ENCODE results near the gene ZNF502. TPM values are rescaled to one million over a fixed set of nuclear protein-coding genes. Genes with fewer than 3 reads are reported as not detected.
"Not testable (repeated sequence)": the region's sequence is repeated elsewhere in the genome, so short reads cannot be mapped to it uniquely, and the experiment has no call there.

Gene ZNF502
- total RNA-seq (2014; rRNA removed; shearing (Covaris generic)), result 5.3 and 6.1 TPM in 2 replicates

DNA sequence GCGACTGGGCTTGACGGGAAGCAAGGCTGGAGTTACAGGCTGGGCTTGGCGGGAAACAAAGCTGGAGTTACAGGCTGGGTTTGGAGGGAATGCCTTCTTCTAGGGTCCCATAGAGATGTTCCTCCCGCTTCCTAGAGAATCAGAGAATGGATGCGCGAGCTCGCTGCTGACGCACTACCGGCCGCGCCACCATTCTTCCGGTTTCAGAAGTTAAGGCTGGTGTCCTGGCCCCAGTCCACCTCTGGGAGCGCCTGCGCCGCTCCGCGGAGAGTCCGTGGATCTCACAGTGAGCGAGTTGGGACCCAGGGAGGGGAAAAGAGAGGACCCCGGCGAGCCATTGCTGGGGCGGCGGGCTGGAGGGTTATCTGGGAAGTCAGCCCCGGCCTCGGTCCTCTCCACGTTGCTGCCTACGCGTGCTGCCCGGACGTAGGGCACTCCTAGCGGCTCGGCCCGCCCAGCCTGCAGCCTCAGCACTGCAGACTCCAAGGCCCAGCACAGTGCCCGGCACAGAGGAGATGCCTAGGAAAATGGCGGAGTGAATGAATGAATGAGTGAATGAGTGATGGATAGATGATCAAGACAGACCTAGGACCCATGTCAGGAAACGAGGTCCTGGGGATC is at the start of gene ZNF502:
ZNF502 (plus strand) TSS at position 206 of the 621 bp plus-strand sequence. CDS start 7,602 bp downstream, outside the sequence.
- DNase-seq (ENCODE audit: low read depth), result peak; percentile 92

DNA sequence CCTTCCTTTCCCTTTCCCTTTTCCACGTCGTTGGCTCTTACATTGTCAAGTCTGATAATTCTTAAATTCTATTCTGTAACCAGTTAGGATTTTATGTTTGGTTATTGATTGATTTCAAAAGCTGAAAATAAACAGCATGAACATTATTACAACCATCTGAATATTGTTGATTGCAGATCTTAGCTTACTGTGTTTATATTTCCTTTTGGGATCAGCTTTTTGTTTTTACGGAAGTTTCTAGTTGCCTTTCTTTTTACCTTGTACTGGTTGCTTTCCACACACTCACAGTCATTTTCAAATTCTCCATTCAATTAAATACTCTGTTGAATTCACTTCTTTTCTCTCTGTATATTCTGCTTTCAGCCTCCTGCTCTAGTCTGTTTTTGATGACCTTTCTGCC is 47.3 kb upstream of the ZNF502 start:
- no peak for DNase-seq (ENCODE audit: low read depth)

DNA sequence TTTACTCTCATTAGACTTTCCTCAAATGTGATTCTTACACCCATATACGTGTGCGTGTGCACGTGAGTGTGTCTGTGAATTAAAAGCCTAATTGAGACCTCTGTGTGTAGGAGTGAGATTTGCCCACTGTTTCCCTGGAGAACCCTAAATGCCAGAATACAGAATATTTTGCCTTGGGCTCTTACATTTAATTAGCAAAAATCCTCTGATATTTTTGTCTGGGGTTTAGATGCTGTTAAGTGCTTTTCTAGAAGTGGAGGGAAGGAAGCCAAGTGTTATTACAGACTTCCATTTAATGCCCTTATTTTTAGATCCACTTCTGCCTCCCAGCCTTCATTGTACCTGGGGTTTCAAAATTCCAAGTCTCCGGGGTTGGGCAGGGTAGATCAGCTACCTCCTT is 46.1 kb upstream of the ZNF502 start:
- no peak for DNase-seq (ENCODE audit: low read depth)

DNA sequence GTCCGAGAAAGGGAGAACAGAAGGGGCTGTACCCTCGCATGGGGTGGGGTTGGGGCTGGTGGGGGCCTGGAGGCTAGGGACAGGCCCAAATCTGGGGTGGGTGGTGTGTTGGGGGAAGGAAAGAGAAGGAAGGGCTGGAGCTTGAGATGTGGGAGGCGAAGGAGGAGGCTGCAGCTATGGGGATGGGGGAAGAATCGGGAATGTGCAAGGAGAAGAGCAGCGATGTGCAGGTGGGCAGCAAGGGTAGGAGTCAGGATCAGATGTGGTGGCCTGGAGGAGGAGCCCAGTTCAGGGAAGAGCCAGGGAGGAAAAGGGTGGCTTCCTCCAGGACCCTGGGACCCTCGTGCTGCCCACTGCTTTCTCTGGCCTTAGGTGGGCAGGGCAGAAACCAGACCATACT is 42.7 kb upstream of the ZNF502 start:
- no peak for DNase-seq (ENCODE audit: low read depth)

DNA sequence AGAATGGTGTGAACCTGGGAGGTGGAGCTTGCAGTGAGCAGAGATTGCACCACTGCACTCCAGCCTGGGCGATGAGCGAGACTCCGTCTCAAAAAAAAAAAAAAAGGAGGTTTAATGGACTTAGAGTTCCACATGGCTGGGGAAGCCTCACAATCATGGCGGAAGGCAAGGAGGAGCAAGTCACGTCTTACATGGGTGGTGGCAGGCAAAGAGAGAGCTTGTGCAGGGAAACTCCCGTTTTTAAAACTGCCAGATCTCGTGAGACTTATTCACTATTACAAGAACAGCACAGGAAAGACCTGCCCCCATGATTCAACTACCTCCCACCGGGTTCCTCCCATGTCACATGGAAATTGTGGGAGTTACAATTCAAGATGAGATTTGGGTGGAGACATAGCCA is 39.0 kb upstream of the ZNF502 start:
- DNase-seq (ENCODE audit: low read depth), result not testable (repeated sequence)

DNA sequence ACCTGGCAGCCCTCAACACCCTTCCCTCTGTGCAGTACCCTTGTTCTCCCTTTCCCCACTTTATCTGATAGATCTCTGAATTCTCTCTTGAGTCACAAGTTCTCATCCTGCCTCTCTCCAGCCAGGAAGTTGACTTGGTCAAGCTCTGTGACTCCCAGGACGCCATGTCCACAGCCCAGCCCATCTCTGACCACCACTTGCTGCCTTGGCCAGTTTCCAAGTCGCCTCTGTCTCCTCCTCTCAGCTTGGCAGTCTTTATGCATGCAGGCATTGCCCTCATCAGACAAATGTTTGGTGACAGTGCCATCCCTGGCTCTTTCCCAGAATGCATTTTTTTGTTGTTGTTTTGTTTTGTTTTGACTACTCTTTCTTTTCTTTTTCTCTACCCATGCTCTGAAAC is 38.2 kb upstream of the ZNF502 start:
- DNase-seq (ENCODE audit: low read depth), result no peak

DNA sequence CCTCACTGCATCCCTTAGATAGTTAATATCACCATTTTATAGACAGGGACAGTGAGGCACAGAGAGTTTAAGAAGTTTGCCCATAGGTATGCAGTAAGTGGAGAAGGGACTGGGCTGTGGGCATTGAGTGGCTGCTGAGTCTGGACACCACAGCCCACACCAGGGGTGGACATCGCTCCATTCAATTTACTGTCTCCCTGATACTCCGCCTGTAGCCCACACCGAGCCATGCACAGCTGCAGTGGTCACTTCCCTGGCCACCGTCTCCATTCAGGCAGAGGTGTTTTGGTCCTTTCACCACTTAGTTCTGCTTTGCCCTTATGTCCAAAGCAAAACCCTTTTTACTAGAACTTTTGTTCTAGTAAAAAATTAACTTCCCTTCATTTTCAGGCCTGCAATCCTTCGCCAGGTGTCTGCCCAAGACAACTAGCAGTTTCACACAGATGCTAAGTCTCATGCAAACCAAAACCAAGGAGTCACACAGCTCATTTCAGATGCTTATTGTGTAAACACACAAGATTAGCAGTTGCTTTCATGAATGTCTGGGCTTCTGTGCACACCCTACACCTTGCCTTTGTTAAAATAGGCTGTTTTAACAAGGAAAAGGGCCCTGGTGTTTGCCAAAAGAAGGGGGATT is 33.9 kb upstream of the ZNF502 start:
- DNase-seq (ENCODE audit: low read depth), result no peak

DNA sequence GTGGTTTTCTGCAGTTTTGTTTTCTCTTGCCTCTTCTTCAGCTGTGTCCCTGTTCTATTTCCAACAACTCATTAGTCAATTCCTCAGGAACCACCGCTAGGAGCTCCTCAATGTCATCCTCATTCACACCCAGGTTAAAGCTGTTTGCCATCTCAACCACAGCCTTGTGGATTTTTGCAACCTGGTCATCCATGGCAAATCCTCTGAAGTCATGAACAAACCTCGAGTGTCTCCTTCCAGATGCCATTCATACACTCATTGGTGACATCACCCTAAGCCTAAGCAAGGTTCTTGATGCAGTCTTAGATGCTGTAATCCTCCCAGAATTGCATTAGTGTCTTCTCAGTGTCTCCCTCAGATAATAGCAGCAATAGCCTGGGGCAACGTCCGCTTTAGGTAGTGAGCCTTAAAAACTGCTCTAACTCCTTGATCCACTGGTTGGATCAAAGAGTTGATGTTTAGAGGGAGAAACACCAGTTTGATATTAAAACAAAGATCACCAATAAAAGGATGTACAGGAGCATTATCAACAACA is 31.5 kb upstream of the ZNF502 start:
- no peak for DNase-seq (ENCODE audit: low read depth)

DNA sequence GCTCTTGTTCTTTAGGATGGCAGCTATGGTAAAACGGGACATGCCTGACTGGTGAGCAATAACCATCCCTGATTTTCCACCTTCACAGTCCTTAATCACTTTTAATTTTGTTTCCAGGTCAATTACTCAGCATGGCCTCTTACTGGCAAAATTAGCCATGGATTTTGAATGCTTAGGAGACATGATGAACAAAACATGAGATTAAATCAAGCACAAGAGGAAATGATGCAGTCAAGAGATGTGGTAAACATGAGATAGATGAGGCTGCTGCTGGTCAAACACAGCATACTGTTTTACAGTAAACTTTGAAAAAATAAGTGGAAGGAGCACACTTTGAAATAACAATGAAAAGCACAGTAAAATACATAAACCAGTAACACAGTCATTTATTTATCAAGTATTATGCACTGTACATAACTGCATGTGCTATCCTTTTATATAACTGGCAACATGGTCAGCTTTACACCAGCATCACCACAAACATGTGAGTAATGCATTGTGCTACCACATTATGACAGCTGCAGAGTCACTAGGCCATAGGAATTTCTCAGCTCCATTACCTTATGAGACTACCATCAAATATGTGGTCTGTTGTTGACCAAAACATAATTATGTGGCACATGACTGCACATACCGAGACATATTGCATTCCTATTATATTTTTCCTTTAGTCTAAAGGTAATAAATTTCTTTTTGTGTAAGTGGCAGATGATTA is 30.1 kb upstream of the ZNF502 start:
- peak; percentile 49 for DNase-seq (ENCODE audit: low read depth)

DNA sequence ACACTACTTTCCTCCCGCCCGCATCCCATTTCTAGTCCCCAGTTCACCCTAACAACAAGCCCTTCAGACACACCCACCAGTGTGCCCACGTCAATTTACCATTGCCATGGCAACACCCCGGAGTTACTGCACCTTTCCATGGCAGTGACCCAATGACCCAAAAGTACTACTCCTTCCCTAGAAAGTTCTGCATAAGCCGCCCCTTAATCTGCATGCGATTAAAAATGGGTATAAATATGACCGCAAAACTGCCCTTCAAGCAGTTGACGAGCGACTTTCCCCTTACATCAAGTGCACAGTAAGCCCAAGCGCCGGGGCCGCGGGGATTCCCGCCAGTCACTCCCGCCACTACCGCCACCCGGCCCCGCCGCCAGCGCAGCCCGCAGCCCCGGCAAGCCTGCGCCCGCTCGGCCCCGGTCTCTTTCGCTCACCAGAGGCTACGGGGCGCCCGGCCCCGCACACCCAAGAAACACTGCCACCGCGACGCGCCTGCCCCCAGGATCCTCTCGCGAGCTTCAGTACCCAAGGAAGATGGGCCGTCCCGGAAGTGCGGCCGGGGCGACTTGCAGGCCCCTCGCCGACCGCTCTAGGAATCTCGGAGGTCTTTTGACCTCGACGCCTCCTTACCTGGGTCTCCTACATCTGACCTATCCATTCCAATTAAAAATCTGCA is 27.2 kb upstream of the ZNF502 start:
- DNase-seq (ENCODE audit: low read depth), result peak; percentile 89

DNA sequence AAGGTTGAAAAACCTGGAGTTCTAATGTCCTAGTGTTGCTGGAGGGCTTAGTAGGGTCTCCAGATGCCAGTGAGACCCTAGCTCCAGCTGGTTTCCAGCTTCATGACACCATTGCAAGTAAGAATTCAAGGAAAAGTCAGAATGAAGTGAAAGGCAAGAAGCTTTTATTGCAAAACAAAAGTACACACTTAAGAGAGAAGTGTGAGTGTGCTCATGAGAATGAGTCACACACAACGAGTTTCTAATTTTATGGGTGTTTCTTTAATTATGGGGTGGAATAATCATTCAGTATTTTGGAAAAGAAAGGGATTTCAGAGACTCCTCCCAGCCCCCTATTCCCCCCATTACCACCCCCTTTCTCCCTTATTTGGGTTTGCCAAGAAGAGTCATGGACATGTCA is 24.6 kb upstream of the ZNF502 start:
- no peak for DNase-seq (ENCODE audit: low read depth)

DNA sequence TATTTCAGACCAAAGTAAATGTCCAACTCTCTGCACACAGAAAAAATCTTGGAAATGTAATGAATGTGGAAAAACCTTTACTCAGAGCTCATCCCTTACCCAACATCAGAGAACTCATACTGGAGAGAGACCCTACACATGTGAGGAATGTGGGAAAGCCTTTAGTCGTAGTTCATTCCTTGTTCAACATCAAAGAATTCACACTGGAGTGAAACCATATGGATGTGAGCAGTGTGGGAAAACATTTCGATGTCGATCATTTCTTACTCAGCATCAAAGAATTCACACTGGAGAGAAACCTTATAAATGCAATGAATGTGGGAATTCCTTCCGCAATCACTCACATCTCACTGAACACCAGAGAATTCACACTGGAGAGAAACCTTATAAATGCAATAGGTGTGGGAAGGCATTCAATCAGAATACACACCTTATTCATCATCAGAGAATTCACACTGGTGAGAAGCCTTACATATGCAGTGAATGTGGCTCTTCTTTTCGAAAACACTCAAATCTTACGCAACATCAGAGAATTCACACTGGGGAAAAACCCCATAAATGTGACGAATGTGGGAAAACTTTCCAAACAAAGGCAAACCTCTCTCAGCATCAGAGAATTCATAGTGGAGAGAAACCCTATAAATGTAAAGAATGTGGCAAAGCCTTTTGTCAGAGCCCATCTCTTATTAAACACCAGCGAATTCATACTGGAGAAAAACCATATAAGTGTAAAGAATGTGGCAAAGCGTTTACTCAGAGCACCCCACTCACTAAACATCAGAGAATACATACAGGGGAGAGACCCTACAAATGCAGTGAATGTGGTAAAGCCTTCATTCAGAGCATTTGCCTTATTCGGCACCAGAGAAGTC is 9.0 kb downstream of the ZNF502 start:
- peak; percentile 21 for DNase-seq (ENCODE audit: low read depth)

DNA sequence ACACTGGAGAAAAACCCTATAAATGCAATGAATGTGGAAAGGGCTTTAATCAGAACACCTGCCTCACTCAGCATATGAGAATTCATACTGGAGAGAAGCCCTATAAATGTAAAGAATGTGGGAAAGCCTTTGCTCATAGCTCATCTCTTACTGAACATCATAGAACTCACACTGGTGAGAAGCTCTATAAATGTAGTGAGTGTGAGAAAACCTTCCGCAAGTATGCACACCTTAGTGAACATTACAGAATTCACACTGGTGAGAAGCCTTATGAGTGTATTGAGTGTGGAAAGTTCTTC is 9.6 kb downstream of the ZNF502 start:
- no peak for DNase-seq (ENCODE audit: low read depth)

DNA sequence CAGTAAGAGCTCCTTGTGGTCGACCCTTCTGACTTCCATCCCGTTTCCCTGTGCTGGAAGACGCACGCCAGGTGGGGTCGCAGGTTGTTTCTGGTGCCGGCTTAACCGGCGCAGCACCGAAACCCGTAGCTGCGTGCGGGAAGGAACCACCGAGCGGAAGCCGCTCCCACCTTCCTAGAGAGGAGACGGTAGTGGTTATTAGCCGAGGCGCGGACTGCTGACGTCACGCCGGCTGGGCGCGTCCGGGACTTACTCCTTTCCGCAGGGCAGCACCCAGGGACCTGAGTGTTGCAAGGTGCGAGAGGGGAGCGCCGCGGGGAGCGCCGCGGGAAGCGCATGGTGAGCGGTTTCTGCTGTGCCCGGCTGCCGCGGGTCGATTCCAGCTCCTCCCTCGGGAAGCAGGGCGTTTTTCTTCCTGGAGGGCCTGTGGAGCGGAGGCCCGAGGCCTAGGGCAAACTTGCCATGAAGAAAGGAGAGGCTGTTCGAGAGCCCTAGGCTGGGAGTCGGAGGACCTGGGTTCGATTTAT is 17.0 kb downstream of the ZNF502 start, which contains the start of gene ZNF501:
ZNF501 (plus strand) TSS at position 252 of the 527 bp plus-strand sequence. CDS start 4,787 bp downstream, outside the sequence.
- DNase-seq (ENCODE audit: low read depth), result peak; percentile 93

DNA sequence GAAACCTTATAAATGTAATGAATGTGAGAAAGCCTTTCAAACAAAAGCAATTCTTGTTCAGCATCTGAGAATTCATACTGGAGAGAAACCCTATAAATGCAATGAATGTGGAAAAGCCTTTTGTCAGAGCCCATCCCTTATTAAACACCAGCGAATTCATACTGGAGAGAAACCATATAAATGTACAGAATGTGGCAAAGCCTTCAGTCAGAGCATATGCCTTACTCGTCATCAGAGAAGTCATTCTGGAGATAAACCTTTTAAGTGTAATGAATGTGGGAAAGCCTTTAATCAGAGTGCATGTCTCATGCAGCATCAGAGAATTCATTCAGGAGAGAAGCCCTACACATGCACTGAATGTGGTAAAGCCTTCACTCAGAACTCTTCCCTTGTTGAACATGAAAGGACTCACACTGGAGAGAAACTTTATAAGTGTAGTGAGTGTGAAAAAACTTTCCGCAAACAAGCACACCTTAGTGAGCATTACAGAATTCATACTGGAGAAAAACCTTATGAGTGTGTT is 22.2 kb downstream of the ZNF502 start:
- no peak for DNase-seq (ENCODE audit: low read depth)

DNA sequence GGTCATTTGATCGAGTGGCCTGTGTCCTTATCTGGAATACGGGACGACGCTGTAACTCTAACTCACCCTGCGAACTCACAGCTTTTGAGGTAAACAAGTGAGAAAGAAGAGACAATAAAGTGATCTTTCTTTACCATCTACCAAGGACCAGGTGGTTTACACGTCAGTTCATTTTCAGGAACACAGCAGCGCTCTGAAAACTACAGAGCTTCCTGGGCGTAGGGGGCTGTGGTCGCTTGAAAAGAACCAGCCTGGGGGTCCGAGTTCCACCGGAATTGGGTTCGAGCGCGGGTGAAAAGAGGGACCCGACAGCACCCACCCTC is 48.6 kb downstream of the ZNF502 start:
- DNase-seq (ENCODE audit: low read depth), result no peak

DNA sequence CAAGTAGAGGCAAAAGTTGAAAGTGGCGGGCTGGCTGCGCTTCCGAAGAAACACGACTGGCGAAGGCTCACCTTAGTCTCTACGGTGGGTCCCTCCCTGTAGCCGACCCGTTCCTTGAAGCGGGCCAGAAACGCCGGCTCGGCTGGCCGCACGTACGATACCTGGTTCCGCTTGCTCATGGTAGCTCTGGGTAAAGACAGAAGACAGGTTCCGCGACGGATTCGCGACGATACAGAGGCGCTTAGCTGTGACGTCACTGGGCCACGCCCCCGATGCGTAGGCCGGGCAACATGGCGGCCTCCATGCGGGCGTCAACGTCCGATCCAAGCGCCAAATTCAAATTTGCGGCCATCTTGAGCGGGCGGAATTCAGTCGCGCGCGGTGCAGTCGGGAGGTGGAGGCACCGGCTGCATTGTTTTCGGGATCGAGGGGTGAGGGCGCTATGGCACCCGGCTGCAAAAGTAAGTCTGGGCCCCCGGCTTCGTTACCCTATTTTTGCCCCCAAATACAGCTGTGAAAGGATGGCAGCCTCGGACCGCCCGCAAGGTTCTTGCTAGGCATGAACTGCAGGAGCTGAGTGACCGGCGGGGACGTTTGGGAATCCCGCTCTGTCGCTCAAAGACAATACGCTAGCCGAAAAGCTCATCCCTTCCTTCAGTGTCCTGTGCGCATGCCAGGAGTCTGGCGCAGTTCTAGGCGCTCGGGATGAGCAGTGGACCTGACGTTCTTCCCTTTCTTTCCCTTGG is 49.1 kb downstream of the ZNF502 start, which contains the start of the genes KIAA1143 and KIF15:
KIAA1143 (minus strand) TSS at position 196 of the 746 bp plus-strand sequence; CDS start at position 179, 17 bp downstream.
KIF15 (plus strand) TSS at position 371 of the 746 bp plus-strand sequence; CDS start at position 443, 72 bp downstream.
- DNase-seq (ENCODE audit: low read depth), result peak; percentile 94

DNA sequence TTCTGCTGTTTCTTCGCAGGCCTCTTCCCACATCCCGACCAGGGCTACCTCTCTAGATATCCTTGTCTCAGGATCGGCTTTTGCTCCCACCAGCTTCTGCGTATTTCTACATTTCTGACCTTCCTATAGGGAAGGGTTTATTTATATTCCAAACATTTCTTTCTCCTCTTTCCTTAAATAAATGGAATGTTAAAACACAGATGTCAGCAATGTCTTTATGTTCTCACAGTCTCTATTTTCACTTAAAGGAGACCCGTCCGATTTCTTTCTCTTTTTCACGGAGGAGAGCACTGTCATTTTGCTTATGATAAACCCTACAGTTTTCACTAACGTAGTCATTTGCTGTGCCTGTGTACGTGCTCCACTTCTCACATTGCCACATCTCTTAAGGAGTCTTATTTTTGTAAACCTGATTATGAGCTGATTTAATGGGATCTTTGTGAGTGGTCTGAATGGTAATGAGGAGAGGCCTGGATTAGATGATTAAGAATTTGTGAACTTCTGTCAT is 49.8 kb downstream of the ZNF502 start:
- no peak for DNase-seq (ENCODE audit: low read depth)

DNA sequence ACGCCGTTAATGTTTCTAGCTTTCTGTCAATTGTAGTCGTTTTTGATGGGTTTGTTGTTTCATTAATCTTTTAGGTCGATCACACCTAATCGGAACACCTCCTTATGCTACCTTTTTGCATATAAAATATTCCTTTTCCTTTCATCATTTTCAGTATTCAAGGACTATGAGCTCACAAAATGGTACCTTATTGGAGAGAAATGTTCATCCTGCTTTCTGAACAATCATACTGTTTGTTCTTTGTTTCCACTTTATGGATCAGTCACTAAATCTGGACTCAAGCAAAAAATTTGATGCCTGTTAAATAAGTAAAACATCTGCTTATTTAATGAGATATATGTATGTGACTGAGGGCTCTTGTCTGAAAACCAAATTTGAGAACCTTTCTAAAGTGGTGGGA is 50.2 kb downstream of the ZNF502 start:
- DNase-seq (ENCODE audit: low read depth), result no peak

DNA sequence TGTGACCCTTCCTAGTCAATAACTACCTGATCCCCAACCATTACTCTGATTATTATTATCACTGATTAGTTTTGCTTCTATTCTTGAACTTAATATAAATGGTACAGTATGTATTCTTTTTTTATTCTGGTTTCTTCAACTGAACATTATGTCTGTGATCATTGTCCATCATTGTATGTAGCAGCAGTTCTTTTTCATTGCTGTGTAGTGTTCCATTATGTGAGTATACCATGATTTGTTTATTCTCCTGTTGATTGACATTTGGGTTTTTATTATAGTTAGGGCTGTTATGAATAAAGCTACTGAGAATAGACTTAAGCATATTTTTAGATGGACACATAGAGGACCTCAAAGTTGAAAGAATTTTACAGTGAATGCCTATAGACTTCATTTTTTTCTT is 51.8 kb downstream of the ZNF502 start:
- no peak for DNase-seq (ENCODE audit: low read depth)
